NOMO-1 treated with DMSO at 0.1 percent for 48 hours (cell line): Measurements from ENCODE around the gene SPRR2D.
"Not testable (repeated sequence)": the region's sequence is repeated elsewhere in the genome, so short reads cannot be mapped to it uniquely, and the experiment has no call there.

Source experiments
- DNase-seq: peaks from one replicate; lab custom pipeline; 2025; ENCODE audit not compliant: unreplicated experiment; lab: John Stamatoyannopoulos, UW

SPRR2D gene

DNA sequence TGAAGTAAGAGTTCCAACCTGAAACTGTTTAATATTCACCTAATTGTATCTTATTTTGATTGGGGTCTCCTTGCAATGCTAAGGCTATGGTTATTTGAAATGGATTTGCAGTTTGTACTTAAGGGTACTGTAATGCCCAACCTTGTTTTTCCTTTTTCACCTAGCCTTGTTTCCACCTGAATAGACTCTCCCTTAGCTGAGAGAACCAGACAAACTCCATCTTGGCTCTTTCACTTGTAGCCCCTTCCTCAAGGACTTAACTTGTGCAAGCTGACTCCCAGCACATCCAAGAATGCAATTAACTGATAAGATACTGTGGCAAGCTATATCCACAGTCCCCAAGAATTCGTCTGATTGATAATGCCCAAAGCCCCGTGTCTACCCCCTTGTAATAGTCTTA, 19.1 kb downstream of the SPRR2D start:
- DNase-seq: not testable (repeated sequence)

DNA sequence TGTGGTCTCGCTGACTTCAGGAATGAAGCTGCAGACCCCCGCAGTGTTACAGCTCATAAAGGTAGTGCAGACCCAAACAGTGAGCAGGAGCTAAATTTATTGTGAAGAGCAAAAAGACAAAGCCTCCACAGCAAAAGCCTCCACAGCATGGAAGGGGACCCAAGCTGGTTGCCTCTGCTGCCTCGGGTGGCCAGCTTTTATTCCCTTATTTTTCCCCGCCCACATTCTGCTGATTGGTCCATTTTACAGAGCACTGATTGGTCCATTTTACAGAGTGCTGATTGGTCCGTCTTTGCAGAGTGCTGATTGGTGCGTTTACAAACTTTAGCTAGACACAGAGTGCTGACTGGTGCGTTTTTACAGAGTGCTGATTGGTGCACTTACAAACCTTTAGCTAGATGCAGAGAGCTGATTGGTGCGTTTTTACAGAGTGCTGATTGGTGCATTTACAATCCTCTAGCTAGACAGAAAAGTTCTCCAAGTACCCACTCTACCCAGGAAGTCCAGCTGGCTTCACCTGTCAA, 29.6 kb downstream of the SPRR2D start:
- not testable (repeated sequence) for DNase-seq

- no peak for DNase-seq
Observed at GRCh38 chr1:153001382-153001781, 39.5 kb downstream of the SPRR2D start, which contains the start of gene SPRR3. Gene SPRR3, plus strand, starts transcription at chr1:153001749. Its CDS starts 1,272 bp downstream, at chr1:153003021.

- no peak for DNase-seq
Observed at GRCh38 chr1:153000294-153000693, 40.6 kb downstream of the SPRR2D start.

GRCh38 chr1:152999818-153000217, 41.1 kb downstream of the SPRR2D start:
- no peak for DNase-seq

DNA sequence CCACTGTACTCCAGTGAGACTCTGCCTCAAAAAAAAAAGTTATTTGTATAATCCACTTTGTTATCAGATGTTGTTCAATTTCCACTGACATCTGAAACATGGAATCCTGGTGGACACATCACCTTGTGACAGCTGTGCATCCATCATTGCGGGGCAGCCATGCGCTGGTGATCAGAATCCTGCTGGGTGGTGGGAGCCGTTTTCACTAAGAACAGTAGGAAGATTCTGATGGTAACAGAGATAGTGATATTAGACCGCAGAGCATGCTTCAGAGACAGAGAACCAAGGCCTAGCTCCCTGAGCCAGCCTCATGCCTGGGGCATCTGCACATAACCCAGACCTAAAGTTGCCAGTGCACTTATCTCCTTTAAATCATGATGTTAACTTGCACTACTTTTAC, 42.4 kb downstream of the SPRR2D start:
- no peak for DNase-seq

DNA sequence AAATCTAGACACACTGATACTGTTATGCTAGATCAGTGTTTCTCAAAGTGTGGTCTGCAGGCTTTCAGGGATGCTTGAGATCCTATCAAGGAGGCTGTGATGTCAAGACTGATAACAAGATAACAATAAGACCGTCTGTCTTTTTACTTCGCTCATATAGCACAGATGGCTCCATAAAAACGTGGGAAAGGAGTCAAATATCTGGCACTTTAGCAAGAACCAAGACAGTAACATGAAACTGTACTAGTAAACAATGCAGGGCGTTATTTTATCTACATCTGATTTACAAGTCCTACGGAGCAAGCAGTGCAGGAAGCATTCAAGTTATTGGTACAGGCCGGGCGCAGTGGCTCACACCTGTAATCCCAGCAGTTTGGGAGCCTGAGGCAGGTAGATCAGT, 43.0 kb downstream of the SPRR2D start:
- DNase-seq: no peak

- no peak for DNase-seq
Observed at GRCh38 chr1:152996633-152997400, 44.1 kb downstream of the SPRR2D start.

- DNase-seq: no peak
Observed at GRCh38 chr1:152995842-152996241, 45.1 kb downstream of the SPRR2D start.

DNA sequence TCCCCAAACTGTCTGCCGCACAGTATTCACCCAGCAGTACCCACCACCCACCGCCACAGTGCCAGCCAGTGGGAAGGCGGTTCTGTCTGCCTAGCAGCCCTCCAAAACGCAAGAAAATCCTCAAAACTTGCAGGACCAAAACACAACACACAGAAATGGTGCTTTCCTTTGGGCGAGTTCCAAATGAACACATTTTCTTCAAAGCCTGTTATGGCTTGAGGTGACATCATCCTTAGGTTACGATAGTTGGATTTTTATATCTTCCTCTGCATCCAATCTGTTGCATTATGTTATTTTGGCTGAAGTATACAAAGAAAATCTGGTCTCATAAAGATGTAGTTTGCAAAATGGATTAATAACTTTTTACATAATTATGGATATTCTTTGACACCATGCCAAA, 47.7 kb downstream of the SPRR2D start:
- no peak for DNase-seq
